HCT116 (cell line): ENCODE results near the gene ESRRG. TPM values are rescaled to one million over a fixed set of nuclear protein-coding genes. Genes with fewer than 3 reads are reported as not detected.

Experiments
- ATAC-seq: fragments of 200-7000 bp; cut with Tn5 transposase; 2 replicates; pipeline ENCODE4 v1.9.1; 2020; ENCODE audit warnings: mild to moderate bottlenecking, moderate library complexity
- BruUV-seq: library from RNA; stranded (reverse); fragments of 400-500 nt; replicated peaks from 2 replicates; lab custom pipeline; 2021; lab: Mats Ljungman, UMichigan
- CTCF ChIA-PET: fragments of 300-600 bp; sonication (Branson Sonifier 250); formaldehyde crosslinking; loops from one replicate; lab custom pipeline; 2021; ENCODE audit warnings: antibody characterized with exemption; lab: Charles Lee
- POLR2A ChIA-PET: fragments of 300-600, 350-600 bp; sonication (Branson Sonifier 250); formaldehyde crosslinking; loops from one replicate; lab custom pipeline; 2021; ENCODE audit warnings: antibody characterized with exemption; lab: Charles Lee
- RAD21 ChIA-PET, 2 experiments: fragments of 300-600 bp; sonication (Branson Sonifier 250); formaldehyde crosslinking; loops; one replicate each; lab custom pipeline; 2023; ENCODE audit warnings: low total read pairs in 2 of 2; ENCODE audit not compliant: uncharacterized antibody in 2 of 2, unreplicated experiment in 2 of 2, low non-redundant PET in 1 of 2; lab: Charles Lee
- DNase-seq: peaks from one replicate; pipeline ENCODE4 v3.0.0-alpha.2; 2010; ENCODE audit warnings: low read depth, low spot score
- H2AFZ ChIP-seq: fragments of 200-600 bp; shearing (Covaris generic), sonication (generic); 2 replicates; pipeline ENCODE4 v1.6.1; 2017; ENCODE audit warnings: low read depth, mixed run types, mixed read lengths, antibody characterized with exemption, low read length; ENCODE audit not compliant: poor library complexity, severe bottlenecking
- H3K27ac ChIP-seq: 2 replicates; pipeline ENCODE4 v1.5.1; 2012; ENCODE audit warnings: low read depth, low read length
- H3K27me3 ChIP-seq: fragments of 200-600 bp; sonication (generic); 2 replicates; pipeline ENCODE4 v1.6.1; 2016; ENCODE audit warnings: mixed run types, low read length, mixed read lengths; ENCODE audit not compliant: insufficient read depth
- H3K36me3 ChIP-seq, 2 experiments: fragments of 200-500 bp in 1 of 2; fragments of 200-600 bp in 1 of 2; sonication (Bioruptor generic) in 1 of 2; sonication (generic) in 1 of 2; 2 replicates each; pipeline versions ENCODE4 v1.5.1 to v1.6.1; 2014 to 2016; ENCODE audit warnings: low read length in 2 of 2, inconsistent platforms in 1 of 2, mixed read lengths in 1 of 2, mixed run types in 1 of 2; ENCODE audit not compliant: insufficient read depth in 2 of 2, control insufficient read depth in 1 of 2
- H3K4me1 ChIP-seq, 2 experiments: fragments of 200-600 bp in 1 of 2; sonication (generic) in 1 of 2; 2 replicates each; pipeline versions ENCODE4 v1.5.1 to v1.6.1; 2012 to 2017; ENCODE audit warnings: low read length in 2 of 2, inconsistent platforms in 1 of 2, mild to moderate bottlenecking in 1 of 2, mixed read lengths in 1 of 2, mixed run types in 1 of 2, moderate library complexity in 1 of 2; ENCODE audit not compliant: insufficient read depth in 2 of 2, control insufficient read depth in 1 of 2
- H3K4me2 ChIP-seq: fragments of 200-600 bp; sonication (generic); 2 replicates; pipeline ENCODE4 v1.6.1; 2017; ENCODE audit warnings: mixed run types, low read length, mixed read lengths
- H3K4me3 ChIP-seq, 2 experiments: fragments of 200-600 bp in 1 of 2; sonication (generic) in 1 of 2; replicated peaks in 1 of 2; 2 replicates each; pipeline ENCODE4 v1.5.1; 2011 to 2016; ENCODE audit warnings: low read length in 2 of 2, control low read depth in 1 of 2, low read depth in 1 of 2, mild to moderate bottlenecking in 1 of 2, mixed read lengths in 1 of 2, mixed run types in 1 of 2
- H3K79me2 ChIP-seq: fragments of 200-600 bp; sonication (generic); 2 replicates; pipeline ENCODE4 v1.6.1; 2017; ENCODE audit warnings: mild to moderate bottlenecking, mixed run types, low read length, moderate library complexity, mixed read lengths; ENCODE audit not compliant: insufficient read depth
- H3K9ac ChIP-seq: fragments of 200-600 bp; sonication (generic); 2 replicates; pipeline ENCODE4 v1.6.1; 2016; ENCODE audit warnings: low read length, mixed read lengths
- H3K9me2 ChIP-seq: fragments of 200-600 bp; sonication (generic), shearing (Covaris generic); 2 replicates; pipeline ENCODE4 v1.6.1; 2017; ENCODE audit warnings: mixed run types, mild to moderate bottlenecking, moderate library complexity; ENCODE audit not compliant: insufficient read depth
- H3K9me3 ChIP-seq, 2 experiments: fragments of 200-500 bp in 1 of 2; fragments of 200-600 bp in 1 of 2; sonication (Bioruptor generic) in 1 of 2; sonication (generic) in 1 of 2; 2 replicates each; pipeline ENCODE4 v1.6.1; 2014 to 2017; ENCODE audit warnings: low read length in 2 of 2, mixed read lengths in 2 of 2, inconsistent platforms in 1 of 2, low read depth in 1 of 2, mild to moderate bottlenecking in 1 of 2, mixed run types in 1 of 2, moderate library complexity in 1 of 2; ENCODE audit not compliant: control insufficient read depth in 1 of 2, insufficient read depth in 1 of 2
- H4K20me1 ChIP-seq: fragments of 200-600 bp; sonication (generic), shearing (Covaris generic); 2 replicates; pipeline ENCODE4 v1.6.1; 2017; ENCODE audit warnings: mixed run types, mild to moderate bottlenecking, moderate library complexity; ENCODE audit not compliant: insufficient read depth
- EGR1 ChIP-seq: IDR thresholded peaks from 2 replicates; pipeline ENCODE4 v1.6.1; 2012; ENCODE audit warnings: low read depth
- ELF1 ChIP-seq: IDR thresholded peaks from 2 replicates; pipeline ENCODE4 v1.6.1; 2012; ENCODE audit warnings: low read depth, borderline replicate concordance
- EZH2phosphoT487 ChIP-seq: fragments of 200-600 bp; IDR thresholded peaks from 2 replicates; pipeline ENCODE4 v1.6.1; 2018; ENCODE audit warnings: antibody characterized with exemption, borderline replicate concordance
- FOSL1 ChIP-seq: IDR thresholded peaks from 2 replicates; pipeline ENCODE4 v1.6.1; 2012; ENCODE audit warnings: low read depth
- SIN3A ChIP-seq: IDR thresholded peaks from 2 replicates; pipeline ENCODE4 v1.6.1; 2012; ENCODE audit warnings: low read depth
- SRF ChIP-seq: IDR thresholded peaks from 2 replicates; pipeline ENCODE4 v1.6.1; 2012; ENCODE audit warnings: low read depth
- YY1 ChIP-seq: IDR thresholded peaks from 2 replicates; pipeline ENCODE4 v1.6.1; 2011; ENCODE audit warnings: low read length, low read depth, moderate library complexity, mild to moderate bottlenecking; ENCODE audit not compliant: insufficient replicate concordance; ENCODE audit errors: extremely low read depth
- ZFX ChIP-seq: fragments of 450-650 bp; IDR thresholded peaks from 2 replicates; pipeline ENCODE4 v1.6.1; 2017
- intact Hi-C: fragments of 100-400 bp; cut with micrococcal nuclease; formaldehyde crosslinking; loops from 2 replicates; pipeline ENCODE4 v1.10.0; 2022
- total RNA-seq: library from RNA; stranded (reverse); gene quantifications from one replicate; pipeline ENCODE4 v1.2.1, GENCODE V29; 2021; ENCODE audit not compliant: unreplicated experiment
- TF ChIP-seq, protein P1 (sequence below): IDR thresholded peaks from 2 replicates; pipeline ENCODE4 v1.6.1; 2012; ENCODE audit warnings: low read depth

Gene ESRRG
- total RNA-seq, 1 experiment from 2014 or later = not detected

DNA sequence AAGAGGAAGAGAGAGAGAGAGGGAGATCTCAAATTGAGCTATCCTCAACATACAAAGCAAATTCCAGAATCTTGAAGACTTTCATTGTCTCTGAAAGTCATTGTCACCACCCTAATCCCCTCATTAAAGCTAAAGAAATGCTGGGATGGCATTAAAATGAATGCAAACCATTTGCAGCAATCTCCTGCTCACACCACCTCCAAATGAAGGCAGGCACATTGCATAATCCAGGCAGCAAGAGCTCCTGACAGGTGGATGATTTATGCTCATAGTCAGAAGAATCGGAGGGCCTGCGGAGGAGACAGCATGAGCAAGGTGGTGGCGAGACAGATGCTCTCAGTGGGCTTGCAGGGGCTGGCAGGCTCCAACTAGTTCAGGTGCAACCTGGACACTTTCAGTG, 90.2 kb downstream of the ESRRG start:
- Histone ChIP-seq H3K9me2 (no peaks in the 10 kb centered on the region), H2AFZ (no peak overlapping the region), H3K9me3 (no peaks in the 10 kb centered on the region), H3K36me3 (no peaks in the 10 kb centered on the region), H4K20me1 (no peaks in the 10 kb centered on the region), H3K27me3 (no peaks in the 10 kb centered on the region)
- RAD21 ChIA-PET = no interaction called here
- intact Hi-C loops = no loop called here
- CTCF ChIA-PET = no interaction called here
- no peak for TF ChIP-seq SRF
- no peak for TF ChIP-seq ELF1
- no peak for TF ChIP-seq ZFX
- TF ChIP-seq FOSL1 = no peak
- no peak for TF ChIP-seq SIN3A
- TF ChIP-seq YY1 = no peak
- TF ChIP-seq, protein P1, sequence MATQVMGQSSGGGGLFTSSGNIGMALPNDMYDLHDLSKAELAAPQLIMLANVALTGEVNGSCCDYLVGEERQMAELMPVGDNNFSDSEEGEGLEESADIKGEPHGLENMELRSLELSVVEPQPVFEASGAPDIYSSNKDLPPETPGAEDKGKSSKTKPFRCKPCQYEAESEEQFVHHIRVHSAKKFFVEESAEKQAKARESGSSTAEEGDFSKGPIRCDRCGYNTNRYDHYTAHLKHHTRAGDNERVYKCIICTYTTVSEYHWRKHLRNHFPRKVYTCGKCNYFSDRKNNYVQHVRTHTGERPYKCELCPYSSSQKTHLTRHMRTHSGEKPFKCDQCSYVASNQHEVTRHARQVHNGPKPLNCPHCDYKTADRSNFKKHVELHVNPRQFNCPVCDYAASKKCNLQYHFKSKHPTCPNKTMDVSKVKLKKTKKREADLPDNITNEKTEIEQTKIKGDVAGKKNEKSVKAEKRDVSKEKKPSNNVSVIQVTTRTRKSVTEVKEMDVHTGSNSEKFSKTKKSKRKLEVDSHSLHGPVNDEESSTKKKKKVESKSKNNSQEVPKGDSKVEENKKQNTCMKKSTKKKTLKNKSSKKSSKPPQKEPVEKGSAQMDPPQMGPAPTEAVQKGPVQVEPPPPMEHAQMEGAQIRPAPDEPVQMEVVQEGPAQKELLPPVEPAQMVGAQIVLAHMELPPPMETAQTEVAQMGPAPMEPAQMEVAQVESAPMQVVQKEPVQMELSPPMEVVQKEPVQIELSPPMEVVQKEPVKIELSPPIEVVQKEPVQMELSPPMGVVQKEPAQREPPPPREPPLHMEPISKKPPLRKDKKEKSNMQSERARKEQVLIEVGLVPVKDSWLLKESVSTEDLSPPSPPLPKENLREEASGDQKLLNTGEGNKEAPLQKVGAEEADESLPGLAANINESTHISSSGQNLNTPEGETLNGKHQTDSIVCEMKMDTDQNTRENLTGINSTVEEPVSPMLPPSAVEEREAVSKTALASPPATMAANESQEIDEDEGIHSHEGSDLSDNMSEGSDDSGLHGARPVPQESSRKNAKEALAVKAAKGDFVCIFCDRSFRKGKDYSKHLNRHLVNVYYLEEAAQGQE = no peak
- no peak for TF ChIP-seq EGR1
- no peak for TF ChIP-seq EZH2phosphoT487
- TF ChIP-seq, all 23 proteins: peak for 0
- BruUV-seq = no TSS peak
- H3K79me2 ChIP-seq = no peaks in the 10 kb centered on the region
- no peaks in the 10 kb centered on the region for H3K4me1 ChIP-seq
- no peak overlapping the region for H3K4me2 ChIP-seq
- H3K4me3 ChIP-seq = no peak overlapping the region
- DNase-seq (no peak), ATAC-seq (no peak)
- POLR2A ChIA-PET = no interaction called here
- no peak overlapping the region for H3K9ac ChIP-seq
- no peak overlapping the region for H3K27ac ChIP-seq
